CMK (cell line): ENCODE measurements around the gene ERGIC3.
"Not testable (repeated sequence)": the region's sequence is repeated elsewhere in the genome, so short reads cannot be mapped to it uniquely, and the experiment has no call there.

ENCODE experiments used
- DNase-seq: peaks from one replicate; pipeline ENCODE4 v3.0.0-alpha.2; 2010; ENCODE audit warnings: low read depth

ERGIC3 gene

DNA sequence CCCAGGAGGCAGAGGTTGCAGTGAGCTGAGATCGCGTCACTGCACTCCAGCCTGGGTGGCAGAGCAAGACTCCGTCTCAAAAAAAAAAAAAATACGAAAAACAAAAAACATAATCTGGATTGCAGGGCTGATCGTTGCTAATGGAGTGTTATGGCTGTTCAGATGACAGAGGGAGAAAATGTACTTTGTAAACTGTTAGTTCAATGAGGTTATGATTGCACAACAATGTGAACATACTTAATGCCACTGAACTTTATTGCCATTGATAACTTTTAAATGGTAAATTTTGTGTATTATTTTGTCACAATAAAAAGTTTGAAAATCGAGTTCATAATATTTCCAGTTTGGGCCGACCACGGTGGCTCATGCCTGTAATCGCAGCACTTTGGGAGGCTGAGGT, 22.9 kb upstream of the ERGIC3 start:
- no peak for DNase-seq

DNA sequence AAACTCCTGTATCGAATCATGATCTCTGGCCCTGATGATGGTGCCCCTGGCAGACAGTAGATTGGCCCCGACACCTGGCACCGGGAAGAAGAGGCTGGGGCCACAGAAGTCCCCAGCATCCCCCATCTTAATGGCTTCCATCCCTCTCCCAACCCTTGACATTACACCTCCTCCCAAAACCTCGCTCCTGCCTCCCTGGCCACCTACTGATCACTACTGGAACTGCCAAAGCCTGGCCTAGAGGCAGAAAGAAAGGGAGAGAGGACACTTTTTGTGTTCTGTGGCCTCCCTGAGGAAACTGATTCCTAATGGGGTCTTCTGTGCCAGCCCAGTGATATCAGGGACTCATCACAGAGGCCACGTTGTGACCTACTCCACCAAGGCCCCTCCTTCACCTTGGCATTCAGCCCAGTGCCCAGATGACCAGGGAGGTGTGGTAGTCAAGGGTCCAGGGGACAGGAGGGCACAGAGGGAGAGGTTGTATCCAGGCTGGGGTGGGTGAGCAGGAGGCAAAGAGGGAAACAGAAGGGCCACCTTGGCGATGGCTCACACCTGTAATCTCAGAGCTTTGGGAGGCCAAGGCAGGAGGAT, 18.5 kb upstream of the ERGIC3 start:
- DNase-seq: no peak

DNA sequence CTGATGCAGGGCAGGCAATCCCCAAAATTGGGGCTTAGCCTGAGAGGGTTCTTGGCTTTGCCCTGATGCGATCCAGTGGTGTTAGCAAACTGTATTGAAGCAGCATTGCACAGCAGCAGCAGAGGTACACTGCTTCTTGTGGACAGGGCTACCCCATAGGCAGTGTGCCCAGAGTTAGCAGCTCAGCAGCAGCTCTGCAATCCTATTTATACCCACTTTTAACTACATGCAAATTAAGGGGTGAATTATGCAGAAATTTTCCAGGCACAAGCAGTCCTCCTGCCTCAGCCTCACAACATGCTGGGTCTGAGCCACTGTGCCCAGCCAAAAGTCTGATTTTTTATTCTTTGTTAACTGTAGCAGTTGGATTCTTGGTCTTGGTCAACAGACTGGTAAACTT, 16.2 kb upstream of the ERGIC3 start:
- DNase-seq: no peak

DNA sequence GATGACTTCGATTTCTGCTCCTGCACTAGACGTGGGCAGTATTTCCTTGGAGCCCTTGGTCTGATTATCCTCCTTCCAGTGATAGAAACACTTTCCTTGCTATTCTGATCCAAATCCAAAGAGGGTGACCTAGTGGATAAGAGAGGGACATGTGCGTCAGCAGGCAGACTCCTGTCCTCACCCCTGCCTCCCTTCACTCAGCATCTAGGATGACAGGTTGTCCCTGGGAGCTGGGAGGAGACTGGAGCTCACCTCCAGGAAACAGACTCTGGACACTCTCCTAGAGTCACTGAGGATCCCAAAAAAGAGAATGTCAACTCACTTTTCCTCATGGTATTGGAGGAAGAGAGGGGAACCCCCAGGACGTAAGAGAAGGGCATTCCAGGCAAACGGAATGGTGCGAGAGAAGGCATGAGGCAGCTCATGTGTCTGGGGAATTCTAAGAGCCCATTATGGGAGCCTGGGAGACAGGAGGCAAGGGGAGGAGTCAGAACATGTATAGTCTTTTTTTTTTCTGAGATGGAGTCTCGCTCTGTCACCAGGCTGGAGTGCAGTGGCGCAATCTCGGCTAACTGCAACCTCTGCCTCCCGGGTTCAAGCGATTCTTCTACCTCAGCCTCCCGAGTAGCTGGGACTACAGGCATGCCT, 14.6 kb upstream of the ERGIC3 start:
- DNase-seq: no peak

DNA sequence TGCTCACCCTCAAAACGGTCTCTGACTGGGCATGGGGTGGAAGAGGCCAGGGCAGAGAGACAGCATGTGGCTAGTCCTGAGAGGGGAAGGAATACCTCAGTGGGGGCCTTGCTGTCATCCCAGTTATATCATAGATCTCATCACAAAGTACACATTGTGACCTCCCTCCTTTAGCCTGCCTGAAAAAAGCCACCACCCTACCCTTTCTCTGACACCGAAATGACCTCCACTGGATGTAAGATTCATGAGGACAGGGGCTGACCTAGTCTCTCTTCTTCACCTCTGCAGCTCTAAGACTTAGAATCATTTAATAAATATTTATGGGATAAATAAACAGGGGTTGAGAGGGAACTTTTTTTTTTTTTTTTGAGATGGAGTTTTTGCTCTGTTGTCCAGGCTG, 12.3 kb upstream of the ERGIC3 start, which contains the start of gene C20orf173:
TSS of gene C20orf173 (minus strand) at position 101 of the 400 bp plus-strand sequence. CDS start 279 bp downstream, outside the sequence.
- DNase-seq: no peak

DNA sequence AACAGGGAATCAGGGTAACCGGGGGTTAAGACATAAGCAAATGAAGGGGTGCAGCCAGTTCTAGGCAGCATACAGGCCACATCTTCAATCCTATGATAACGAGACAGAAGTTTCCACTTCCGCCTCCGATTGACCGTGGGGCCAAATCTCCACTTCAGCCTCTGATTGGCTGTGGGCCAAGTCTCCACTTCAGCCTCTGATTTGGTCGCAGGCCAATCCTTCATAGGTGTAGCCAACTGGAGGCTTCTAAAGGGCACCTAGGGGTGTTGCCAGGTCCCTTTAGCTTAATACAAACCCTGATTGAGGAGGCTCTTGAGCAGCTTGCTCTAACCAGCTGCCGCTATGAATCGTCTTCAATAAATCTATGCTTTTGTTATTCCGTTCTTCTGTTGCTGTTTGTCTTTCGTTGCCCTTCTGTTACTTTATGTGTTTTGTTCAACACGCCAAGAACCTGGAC, 2.1 kb upstream of the ERGIC3 start:
- DNase-seq: peak; percentile 79

DNA sequence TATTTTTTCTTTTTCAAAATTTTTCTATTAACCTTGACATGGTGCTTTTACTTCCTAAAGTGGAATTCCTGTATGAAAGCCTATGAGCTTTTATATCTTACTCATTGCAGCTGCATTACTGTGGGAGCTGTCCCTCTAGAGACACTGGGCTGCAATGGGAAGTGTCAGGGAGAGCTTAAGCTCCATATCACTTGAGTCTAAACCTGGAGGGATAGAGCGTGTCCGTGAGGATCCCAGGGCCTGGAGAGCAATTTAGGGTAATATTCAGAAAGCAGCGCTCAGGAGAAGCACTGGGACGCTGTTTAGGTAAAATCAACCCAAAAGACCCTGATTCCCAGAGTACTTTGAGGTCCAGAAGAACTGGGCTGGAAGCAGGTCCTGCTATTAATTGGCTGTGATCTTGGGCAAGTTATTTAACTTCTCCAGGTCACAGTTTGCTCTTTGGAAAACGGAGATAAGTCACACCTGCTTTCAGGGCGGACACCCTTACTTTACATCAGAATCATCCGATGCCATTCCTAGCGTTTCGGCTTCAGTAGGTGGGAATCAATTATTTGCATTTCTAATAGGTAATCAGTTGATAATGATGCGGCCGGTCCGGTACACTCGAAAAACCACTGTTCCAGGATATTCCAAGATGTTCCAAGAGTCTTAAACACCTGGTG, 628 bp upstream of the ERGIC3 start:
- DNase-seq: no peak

DNA sequence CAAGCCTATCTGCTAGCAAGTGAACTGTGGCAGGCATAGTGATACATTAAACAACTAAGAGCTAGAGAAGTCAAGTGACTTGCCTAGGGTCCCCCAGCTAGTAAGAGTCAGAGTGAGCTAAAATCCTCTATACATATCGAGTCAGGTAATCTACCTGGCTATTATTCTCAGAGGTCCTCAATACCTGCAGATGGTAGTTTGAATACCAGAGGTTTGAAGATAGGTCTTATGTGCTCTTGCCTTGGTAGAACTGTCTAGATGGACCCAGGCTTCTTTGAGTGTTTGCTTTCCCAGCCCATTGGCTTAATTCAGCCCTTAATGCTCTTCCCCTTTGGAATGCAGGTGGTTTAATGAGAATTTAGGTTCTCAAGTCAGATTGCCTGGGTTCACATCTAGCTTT, 1.1 kb downstream of the ERGIC3 start:
- DNase-seq: no peak

DNA sequence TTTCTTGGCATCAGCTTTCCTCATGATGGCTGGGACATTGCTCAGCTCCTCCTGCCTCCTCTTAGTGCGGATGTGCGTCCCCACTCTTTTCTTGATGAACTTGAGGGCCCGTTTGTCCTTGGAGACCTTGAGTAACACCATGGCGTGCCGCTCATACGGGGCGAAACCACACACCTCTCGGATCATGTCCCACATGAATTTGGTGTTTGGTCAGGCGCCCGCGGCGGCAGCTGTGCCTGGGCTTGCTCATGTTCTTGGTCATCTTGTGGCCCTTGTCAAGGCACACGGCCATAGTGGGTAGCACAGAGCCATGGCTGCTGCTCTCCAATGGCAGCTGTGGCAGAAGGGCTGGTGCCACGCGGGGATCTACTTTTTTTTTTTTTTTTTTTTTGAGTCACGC, 2.6 kb downstream of the ERGIC3 start:
- no peak for DNase-seq

DNA sequence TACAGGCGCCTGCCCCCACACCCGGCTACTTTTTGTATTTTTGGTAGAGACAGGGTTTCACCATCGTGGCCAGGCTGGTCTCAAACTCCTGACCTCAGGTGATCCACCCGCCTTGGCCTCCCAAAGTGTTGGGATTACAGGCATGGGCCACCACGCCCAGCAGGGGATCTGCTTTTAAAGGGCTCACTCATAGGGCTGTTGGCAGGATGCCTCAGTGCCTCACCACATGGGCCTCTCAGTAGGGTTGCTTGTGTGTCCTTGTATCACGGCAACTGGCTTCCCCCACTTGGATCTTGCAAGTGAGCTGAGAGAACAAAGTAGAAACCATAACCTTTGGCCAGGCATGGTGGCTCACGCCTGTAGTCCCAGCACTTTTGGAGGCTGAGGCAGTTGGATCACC, 3.1 kb downstream of the ERGIC3 start:
- not testable (repeated sequence) for DNase-seq

DNA sequence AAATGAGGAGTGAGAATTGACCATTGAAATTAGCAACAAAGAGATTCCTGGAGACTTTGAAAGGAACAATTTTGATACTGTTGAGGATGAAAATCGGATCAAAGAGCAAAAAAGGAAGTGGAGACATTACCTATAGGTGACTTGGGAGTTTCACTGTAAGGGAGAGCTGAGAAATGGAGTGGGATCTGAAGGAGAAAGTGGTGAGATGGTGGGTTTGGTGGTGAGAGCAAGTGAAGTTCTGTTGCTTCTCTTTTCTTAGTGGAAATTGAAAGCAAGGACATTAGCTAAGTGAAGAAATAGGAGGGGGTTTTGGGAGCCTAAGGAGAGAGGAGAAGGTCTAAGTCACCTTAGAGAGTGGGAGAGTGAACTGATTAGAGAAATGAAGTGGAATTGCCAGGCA, 4.2 kb downstream of the ERGIC3 start:
- DNase-seq: no peak

DNA sequence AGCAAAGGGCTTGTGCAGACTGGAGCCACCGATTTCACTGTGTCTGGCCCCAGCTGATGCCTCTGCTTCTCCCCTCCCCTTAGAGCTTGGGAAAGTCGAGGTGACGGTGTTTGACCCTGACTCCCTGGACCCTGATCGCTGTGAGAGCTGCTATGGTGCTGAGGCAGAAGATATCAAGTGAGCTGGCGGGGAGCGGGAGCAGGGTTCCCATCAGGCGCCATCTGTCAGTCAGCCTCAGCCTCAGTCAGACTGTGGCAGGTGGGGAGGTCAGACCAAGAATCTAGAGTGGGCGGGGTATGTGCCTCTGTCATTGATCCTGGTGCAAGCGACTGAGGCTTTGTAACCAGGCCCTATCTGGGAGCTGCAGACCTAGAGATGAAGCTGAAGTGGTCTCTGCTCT, 5.5 kb downstream of the ERGIC3 start:
- DNase-seq: no peak

DNA sequence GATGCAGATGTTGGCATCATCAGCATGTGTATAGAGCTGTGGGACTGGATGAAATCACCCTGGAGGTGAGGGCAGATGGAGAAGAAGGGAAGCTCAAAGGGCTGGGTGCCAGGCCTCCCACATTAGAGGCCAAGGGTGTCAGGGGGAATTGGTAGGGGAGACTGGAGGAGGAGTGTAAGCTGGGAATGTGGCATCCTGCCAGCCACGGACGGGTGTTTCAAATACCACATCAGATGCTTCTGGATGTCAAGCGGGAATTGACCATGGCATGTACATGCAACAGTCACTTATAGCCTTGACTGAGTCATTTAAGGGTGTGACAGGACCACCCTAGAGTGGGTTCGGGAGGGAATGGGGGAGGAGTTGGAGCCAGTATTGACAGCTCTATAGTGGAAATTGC, 9.6 kb downstream of the ERGIC3 start:
- no peak for DNase-seq

DNA sequence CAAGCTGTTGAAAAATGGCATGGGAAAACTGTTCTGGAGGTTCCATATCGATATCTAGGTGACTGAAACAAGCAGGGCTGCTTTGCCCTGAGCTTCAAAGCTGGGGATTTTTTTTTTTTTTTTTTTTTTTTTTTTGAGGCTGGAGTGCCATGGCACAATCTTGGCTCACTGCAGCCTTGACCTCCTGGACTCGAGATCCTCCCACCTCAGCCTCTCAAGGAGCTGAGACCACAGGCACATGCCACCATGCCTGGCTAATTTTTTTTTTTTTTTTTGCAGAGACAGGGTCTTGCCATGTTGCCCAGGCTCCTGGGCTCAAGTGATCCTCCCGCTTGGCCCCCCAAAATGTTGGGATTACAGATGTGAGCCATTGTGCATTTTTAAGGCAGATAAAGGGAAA, 11.0 kb downstream of the ERGIC3 start:
- no peak for DNase-seq

DNA sequence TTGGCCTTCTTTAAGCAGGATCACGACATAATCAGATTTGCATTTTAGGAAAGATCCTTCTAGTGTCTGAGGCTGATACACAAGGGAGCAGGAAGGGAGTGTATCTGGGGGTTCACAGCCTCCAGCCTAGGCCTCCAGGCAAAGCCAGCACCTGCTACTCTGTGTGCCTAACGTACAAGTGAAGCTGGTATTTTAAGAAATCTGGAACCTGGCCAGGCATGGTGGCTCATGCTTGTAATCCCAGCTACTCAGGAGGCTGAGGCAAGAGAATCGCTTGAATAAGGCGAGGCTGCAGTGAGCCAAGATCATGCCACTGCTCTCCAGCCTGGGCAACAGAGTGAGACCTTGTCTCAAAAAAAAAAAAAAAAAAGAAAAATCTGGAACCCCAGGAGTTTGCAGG, 13.6 kb downstream of the ERGIC3 start:
- not testable (repeated sequence) for DNase-seq

DNA sequence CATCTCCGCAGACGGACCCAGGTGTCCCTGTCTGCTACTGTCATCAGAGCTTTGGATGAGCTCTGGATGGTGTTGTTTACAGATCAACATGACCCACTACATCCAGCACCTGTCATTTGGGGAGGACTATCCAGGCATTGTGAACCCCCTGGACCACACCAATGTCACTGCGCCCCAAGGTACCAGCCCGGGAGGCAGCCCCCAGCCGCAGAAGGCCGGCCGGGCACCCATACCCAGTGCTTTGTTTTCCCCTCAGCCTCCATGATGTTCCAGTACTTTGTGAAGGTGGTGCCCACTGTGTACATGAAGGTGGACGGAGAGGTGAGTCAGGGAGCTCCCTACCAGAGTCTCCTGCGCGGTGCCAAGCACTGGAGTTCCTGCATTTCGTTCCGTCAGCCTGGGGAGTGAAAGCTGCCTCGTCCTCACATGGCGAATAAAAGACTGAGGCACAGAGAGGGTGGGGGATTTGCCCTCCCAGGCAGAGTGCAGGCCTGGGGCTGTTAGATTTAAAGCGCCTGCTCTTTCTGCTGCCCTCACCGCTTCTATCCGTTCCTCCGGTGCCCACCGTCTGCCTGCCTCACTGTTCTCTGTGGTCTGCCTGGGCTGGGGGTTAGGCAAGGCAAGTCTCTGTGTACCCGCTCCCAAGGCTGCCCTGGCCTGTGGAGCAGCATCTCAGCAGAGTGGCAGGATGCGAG, 14.2 kb downstream of the ERGIC3 start:
- no peak for DNase-seq

DNA sequence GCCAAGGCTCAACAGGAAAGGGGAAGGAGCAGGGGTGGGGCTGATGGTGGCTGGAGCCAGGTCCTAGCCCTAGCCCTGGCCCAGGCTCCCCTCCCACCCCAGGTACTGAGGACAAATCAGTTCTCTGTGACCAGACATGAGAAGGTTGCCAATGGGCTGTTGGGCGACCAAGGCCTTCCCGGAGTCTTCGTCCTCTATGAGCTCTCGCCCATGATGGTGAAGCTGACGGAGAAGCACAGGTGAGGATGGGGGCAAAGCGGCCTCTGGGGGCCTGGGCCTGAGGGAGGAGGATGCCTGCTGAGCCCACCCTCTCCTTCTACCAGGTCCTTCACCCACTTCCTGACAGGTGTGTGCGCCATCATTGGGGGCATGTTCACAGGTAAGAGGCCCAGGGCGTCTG, 15.0 kb downstream of the ERGIC3 start:
- DNase-seq: no peak

DNA sequence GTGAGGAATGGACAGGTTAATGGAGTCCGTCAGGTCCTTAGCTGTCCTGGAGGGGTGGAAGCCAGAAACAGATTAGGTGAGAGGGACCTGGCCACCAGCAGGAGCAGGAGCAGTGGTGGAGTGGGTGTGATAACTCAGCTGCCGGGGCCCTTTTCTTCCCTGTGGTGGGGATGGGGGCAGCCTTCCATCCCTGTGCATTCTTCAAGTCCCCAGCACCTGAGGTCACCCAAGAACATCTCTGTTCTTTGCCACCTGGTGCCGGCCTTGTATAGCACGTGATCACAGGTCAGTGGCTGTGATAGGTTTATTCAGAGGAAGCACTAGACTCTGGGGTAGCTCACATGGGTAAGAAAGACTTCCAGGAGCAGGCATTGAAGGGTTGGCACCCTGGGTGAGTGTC, 16.6 kb downstream of the ERGIC3 start:
- DNase-seq: no peak

DNA sequence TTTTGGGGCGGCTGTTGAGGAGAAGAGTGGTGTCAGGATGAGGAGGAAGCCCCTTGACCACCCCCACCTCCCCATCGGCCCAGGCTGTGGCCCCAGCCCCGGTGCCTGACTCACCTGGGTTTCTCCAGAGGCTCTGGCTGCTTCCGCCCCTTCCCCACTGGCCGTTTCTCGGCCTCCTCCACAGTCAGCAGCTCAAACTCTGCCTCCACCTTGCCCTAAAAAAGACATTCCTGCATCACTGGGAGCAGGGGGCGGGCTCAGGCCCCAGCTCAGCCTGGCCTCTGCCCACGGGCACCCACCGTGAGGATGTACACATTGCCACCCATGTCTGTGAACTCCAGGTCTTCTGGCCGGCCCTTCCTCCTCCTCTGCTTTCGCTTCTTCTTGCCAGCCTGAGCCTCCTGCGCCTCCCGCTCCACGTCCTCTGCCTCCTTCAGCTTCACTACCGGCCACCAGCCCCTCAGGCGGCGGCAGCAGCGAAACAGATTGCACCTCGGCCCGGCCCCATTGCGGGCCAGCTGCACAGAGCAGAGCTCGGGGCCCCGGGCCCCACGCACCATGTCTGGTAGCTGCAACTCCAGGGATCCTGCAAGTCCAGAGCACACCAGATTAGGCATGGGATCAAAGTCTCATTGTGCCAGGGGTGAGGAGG, 17.3 kb downstream of the ERGIC3 start:
- DNase-seq: no peak

DNA sequence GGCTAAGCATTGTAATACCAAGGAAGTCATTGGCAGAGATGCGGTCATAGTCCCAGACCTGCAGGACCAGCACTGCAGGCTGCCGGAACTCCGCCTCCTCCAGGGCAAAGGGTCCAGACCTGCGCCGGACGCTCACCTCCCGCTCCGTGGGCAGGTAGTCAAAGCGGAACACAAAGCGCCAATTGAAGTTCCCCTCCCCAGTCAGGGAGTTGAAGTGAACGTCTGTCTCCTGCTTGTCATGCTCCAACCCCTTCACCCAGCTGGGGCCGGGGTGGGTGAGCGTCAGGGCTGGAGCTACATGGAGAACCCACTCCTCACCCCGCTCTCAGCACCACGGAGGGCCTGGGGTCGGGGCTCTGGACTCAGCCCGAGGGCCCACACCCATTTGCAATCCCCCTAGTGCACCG, 18.2 kb downstream of the ERGIC3 start:
- DNase-seq: no peak

DNA sequence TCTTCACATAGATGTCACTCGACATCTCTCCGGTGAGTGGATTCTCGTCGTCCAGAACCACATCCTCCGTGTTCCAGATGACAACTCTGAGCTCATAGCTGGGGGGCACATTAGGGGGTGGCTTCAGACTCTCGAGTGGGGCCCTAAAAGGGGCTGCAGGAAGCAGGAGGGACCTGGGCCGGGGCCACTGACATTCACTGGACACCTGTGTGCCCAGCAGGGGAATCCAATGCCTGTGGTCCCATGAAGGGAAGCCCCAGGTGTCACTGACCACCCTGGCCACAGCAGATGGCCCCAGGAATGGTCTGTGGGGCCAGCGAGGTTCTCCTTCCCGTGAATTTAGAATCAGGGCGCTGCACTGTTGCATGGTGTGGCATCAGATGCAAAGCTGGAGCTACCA, 18.7 kb downstream of the ERGIC3 start:
- DNase-seq: no peak

DNA sequence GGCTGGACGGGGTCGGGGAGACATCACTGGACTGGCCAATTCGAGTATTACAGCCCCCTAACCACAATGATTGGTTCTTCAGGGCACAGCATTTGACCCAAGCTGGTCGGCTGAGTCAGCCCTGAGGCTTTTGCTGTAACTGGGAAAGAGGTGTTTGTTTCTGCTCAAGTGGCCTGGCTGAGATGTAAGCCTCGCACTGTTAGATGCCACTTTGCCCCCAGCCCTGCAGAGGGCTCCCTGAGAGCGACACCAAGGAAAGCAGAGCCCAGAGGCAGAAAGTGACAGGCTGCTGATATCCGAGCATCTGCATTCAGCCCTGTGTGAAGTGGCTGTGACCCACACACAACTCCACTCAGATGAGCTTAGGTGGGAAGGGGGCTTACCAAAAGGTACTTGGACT, 19.4 kb downstream of the ERGIC3 start:
- no peak for DNase-seq
